Purkinje cell (primary cell): ENCODE data around the gene CHMP1A. TPM values are rescaled to one million over a fixed set of nuclear protein-coding genes. Genes with fewer than 3 reads are reported as not detected.

ENCODE experiments used
- polyA plus RNA-seq: library from polyadenylated mRNA; unstranded; fragments of >200 nt; fragmentation: Nextera tagmentation; gene quantifications from 2 replicates; pipeline ENCODE4 v1.2.1, GENCODE V29; 2014

Gene CHMP1A
- polyA plus RNA-seq, result 2.6 and 4.8 TPM in 2 replicates

DNA sequence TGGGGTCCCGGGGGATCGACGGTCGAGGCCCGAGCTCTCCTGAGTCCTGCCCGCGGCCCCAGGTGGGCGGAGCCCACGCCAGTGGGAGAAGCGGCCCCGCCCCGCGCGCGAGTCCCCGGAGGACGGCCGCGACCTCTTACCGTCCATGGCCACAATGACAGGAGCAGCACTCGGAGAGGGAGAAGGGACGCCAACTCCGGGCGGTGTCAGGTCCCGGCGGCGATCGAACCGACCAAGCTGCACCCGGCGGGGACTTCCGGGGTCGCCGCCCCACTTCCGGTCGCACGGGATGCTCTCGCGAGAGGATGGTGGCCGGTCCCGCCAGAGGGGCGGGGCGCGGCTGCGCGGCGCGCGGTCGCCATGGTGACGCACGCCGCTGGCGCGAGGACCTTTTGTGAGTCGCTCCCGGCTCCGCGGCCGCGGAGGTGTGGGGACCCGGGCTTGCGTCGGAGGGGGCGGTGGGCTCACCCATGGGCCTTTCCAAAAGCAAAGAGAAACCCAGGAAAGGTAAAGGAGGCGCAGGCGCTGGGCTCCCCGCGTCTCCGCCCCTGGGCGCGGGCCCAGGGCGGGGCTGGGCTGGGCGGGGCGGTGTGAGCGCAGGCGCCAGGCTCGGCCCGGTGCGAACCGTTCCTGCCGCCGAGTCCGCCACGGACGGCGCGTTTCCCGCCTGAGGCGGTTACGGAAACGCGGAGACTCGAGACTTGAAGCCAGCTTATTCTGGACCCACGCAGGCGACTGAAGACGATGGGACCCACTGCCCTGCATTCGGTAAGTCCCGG is at the start of gene CHMP1A, which contains the start of gene SPATA33:
Gene CHMP1A, minus strand, starts transcription at position 267 of the 779 bp plus-strand sequence. Its CDS starts 120 bp downstream, at position 147.
Gene SPATA33, plus strand, starts transcription at position 395 of the 779 bp plus-strand sequence. Its CDS starts 76 bp downstream, at position 471.

DNA sequence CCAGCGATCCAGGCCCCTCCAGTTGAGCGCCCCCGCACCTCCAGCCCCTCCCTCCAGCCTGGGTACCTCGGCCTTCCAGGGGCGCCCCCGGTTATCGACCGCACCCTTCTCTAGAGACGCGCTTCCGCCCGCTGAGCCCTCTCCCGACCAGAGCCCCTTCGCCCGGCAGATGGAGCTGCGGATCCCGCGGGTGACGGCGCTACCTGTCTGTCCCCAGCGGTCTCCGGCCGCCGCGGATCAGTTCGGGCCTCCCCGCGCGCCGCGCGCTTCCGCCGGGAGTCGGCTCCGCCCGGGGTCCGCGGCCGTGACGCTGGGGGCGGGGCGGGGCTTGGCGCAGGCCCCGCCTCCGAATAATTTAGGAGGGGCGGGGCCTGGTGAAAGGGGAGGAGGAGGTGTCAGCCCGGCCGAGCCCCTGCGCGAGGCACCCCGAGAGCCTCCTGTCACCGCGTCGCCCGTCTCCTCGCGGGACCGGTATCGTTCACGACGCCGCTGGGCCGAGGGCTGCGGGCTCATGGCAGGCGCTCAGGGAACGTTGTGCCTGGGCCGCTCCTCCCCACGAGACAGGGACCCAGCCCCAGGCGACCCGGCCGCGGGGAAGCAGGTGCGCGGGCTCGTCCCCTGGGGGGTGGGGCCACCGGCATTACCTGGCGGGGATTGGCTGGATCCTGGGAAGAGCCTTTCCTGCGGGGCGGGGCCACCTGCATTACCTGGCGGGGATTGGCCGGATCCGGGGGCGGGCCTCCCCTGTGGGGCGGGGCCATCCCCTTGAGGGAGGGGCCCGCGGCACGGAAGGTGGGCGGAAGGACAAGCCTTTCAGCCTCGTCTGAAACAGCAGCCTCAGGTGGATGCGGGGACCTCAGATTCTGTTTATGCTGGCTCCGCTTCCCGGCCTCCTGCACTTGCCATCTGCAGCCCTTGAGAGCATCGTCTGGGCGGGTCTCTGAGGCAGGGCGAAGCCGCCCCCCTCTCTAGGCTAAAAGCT is 44.2 kb upstream of the CHMP1A start, which contains the start of gene SPATA2L:
Gene SPATA2L, minus strand, starts transcription at position 281 of the 982 bp plus-strand sequence. CDS start 473 bp downstream, outside the sequence.

DNA sequence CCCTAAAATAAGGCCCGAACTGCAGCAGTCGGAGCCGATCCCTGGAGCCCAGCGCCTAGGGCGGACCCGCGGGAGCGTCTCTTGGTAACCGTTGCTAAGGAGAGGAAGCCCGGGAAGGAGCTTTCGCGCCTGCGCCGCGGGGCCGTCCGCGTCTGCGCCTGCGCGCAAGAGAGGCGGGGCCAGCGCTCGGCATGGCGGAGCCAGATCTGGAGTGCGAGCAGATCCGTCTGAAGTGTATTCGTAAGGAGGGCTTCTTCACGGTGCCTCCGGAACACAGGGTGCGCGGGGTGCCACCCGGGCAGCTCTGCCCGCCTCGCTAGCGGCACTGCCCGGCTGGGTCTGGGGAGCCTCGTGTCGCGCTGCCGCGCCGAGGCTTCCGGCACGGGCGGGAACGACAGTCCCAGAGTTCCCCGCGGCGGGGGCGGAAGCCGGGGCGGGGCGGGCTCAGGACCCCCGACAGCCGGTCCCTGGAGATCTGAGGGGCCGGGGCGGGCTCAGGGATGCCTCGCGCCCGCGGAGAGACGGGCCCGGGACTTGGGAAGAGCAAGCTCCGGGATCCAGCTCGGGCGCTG is 29.1 kb upstream of the CHMP1A start, which contains the start of gene CDK10:
Gene CDK10, plus strand, starts transcription at position 170 of the 572 bp plus-strand sequence. Its CDS starts 22 bp downstream, at position 192.

GRCh38 chr16:89613231-89613953 is 44.1 kb downstream of the CHMP1A start, which contains the start of gene DPEP1:
Gene DPEP1, plus strand, starts transcription at chr16:89613642. Its CDS starts 16,769 bp downstream, at chr16:89630411.

Other genes starting within 250 kb of the CHMP1A start
- gene ANKRD11, start 167.1 kb downstream of the CHMP1A start, polyA plus RNA-seq, result 15.4 and 16.0 TPM in 2 replicates
- 11.3 and 21.1 TPM in 2 replicates for gene SPG7, start 149.3 kb downstream of the CHMP1A start, polyA plus RNA-seq
- gene RPL13, start 97.0 kb downstream of the CHMP1A start, polyA plus RNA-seq, result 137 and 156 TPM in 2 replicates
- 0.71 TPM in 1 of 2 replicates, not detected in the other for gene CPNE7, start 82.0 kb downstream of the CHMP1A start, polyA plus RNA-seq
- gene DPEP1, start 44.1 kb downstream of the CHMP1A start, polyA plus RNA-seq, result not detected in 2 replicates
- 2.5 and 5.0 TPM in 2 replicates for gene SPATA33, start 128 bp upstream of the CHMP1A start, polyA plus RNA-seq
- gene CDK10, start 29.0 kb upstream of the CHMP1A start, polyA plus RNA-seq, result 3.4 and 4.0 TPM in 2 replicates
- gene SPATA2L, start 44.0 kb upstream of the CHMP1A start, polyA plus RNA-seq, result 0.73 and 1.2 TPM in 2 replicates
- 1.3 and 1.6 TPM in 2 replicates for gene VPS9D1, start 63.2 kb upstream of the CHMP1A start, polyA plus RNA-seq
- gene ZNF276, start 63.8 kb upstream of the CHMP1A start, polyA plus RNA-seq, result 0.13 and 0.69 TPM in 2 replicates
- gene FANCA, start 158.9 kb upstream of the CHMP1A start, polyA plus RNA-seq, result not detected in 2 replicates
- 0.84 and 1.6 TPM in 2 replicates for gene SPIRE2, start 170.8 kb upstream of the CHMP1A start, polyA plus RNA-seq
- gene TCF25, start 215.9 kb upstream of the CHMP1A start, polyA plus RNA-seq, result 70.6 and 108 TPM in 2 replicates